Naive B cell (primary cell): Measurements from ENCODE around the gene FCRLA. TPM values are rescaled to one million over a fixed set of nuclear protein-coding genes. Genes with fewer than 3 reads are reported as not detected.

Experiments
- ATAC-seq, 2 donors: fragments of 150-1000 bp; cut with Tn5 transposase; 2 replicates each; pipeline ENCODE4 v1.10.0; 2021; ENCODE audit warnings: low read depth in 2 of 2, mild to moderate bottlenecking in 2 of 2, moderate library complexity in 2 of 2
- DNase-seq: peaks from one replicate; pipeline ENCODE4 v3.0.0; 2022
- H3K27ac Mint-ChIP-seq, 6 donors: one replicate each; pipeline ENCODE4 v1.8.0; 2020 to 2022; ENCODE audit warnings: mild to moderate bottlenecking in 6 of 6, mixed read lengths in 6 of 6, moderate library complexity in 5 of 6, inconsistent platforms in 2 of 6
- H3K27me3 Mint-ChIP-seq, 3 donors: one replicate each; pipeline ENCODE4 v1.8.0; 2021 to 2022; ENCODE audit warnings: mixed read lengths in 3 of 3, mild to moderate bottlenecking in 1 of 3
- H3K36me3 Mint-ChIP-seq, 2 donors: one replicate each; pipeline ENCODE4 v1.8.0; 2020 to 2022; ENCODE audit warnings: mixed read lengths in 2 of 2, inconsistent platforms in 1 of 2, mild to moderate bottlenecking in 1 of 2
- H3K4me1 Mint-ChIP-seq, 3 donors: one replicate each; pipeline ENCODE4 v1.8.0; 2020 to 2022; ENCODE audit warnings: mixed read lengths in 3 of 3, inconsistent platforms in 1 of 3, mild to moderate bottlenecking in 1 of 3, moderate library complexity in 1 of 3
- H3K4me3 Mint-ChIP-seq, 8 donors: one replicate each; pipeline ENCODE4 v1.8.0; 2020 to 2022; ENCODE audit warnings: mild to moderate bottlenecking in 8 of 8, mixed read lengths in 8 of 8, moderate library complexity in 8 of 8, inconsistent platforms in 2 of 8
- H3K9me3 Mint-ChIP-seq, 7 donors: one replicate each; pipeline ENCODE4 v1.8.0; 2020 to 2022; ENCODE audit warnings: mixed read lengths in 7 of 7, mild to moderate bottlenecking in 5 of 7, inconsistent platforms in 2 of 7, moderate library complexity in 1 of 7
- polyA plus RNA-seq, 6 donors: library from polyadenylated mRNA; unstranded; fragments of 300-500 nt; fragmentation: Illumina TruSeq; gene quantifications; one replicate each; pipeline ENCODE4 v1.2.3, GENCODE V29; 2021; ENCODE audit warnings: low read depth in 6 of 6

The FCRLA gene
- polyA plus RNA-seq, 6 donors from 2014 or later: 625 to 1,343 (median 750) TPM

GRCh38 chr1:161730050-161730564 is 23.1 kb downstream of the FCRLA start:
- peak overlapping the region in 2 of 6 donors; percentile 8 to 38 for H3K27ac Mint-ChIP-seq
- no peak for ATAC-seq
- H3K9me3 Mint-ChIP-seq: no peaks in the 10 kb centered on the region
- H3K4me3 Mint-ChIP-seq: peak overlapping the region in 2 of 8 donors; percentile 8 to 72
- no peaks in the 10 kb centered on the region for H3K27me3 Mint-ChIP-seq
- H3K36me3 Mint-ChIP-seq: no peaks in the 10 kb centered on the region
- no peak for DNase-seq
- peaks cover 21 to 30% (median 29%) of the 10 kb centered on the region in 3 donors for H3K4me1 Mint-ChIP-seq

DNA sequence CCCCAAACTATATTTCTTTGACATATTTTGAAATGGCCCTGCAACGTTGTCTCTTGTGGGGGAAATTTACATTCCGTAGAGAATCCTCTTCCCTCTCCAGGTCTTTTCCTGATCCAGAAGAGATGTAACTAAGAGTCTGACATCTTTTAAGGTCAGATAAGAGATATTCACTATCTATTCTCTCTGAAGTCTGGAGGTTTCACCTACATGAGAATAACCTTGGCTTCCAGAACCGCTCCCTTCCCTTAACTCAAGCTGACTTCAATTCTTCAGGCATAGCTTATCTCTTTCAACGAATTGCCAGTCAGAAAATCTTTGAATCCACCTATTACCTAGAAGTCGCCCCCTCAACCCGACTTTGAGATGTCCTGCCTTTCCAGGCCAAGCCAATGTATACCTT is 24.2 kb downstream of the FCRLA start:
- Mint-ChIP-seq H3K27me3 (no peaks in the 10 kb centered on the region), H3K36me3 (no peaks in the 10 kb centered on the region), H3K4me3 (no peak overlapping the region), H3K4me1 (peaks cover 13 to 26% (median 19%) of the 10 kb centered on the region in 3 donors), H3K27ac (no peak overlapping the region), H3K9me3 (no peaks in the 10 kb centered on the region)
- no peak for ATAC-seq
- no peak for DNase-seq

DNA sequence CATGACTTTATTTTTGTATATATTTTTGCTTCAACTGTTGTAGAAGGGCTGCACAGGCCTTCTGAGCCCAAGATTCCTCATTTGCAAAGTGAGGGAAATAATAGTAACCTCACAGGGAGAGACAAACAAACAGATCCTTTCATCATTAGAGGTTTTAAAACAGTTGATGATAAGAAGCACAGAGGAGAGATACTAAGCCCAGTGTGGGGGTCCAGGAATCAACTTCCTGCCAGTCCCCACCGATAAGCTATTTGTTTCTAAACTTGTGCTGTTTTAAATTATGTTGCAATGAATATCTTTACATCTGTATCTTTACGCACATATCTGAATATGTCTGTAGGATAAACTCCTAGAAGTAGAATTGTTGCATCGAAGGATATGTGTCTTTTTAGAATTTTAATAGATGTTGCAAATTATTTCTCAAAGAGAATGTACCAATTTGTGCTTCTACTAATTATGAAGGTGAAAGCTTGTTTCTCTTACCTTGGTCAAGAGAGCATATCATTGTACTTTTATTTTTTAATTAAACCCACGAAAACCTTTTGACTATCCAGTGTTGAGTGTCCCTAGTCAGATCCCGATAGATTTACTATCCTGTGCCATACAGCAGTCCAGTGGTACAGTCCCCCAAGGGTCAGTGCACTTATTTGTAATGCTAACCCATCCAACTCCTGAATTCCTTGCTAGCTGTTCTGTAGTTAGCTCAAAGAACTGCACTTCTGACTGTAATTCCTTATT is 25.1 kb downstream of the FCRLA start:
- Mint-ChIP-seq H3K9me3 (no peaks in the 10 kb centered on the region), H3K27me3 (no peaks in the 10 kb centered on the region), H3K36me3 (no peaks in the 10 kb centered on the region), H3K27ac (peak overlapping the region in 1 of 6 donors; percentile 58), H3K4me1 (peaks cover 15 to 28% (median 19%) of the 10 kb centered on the region in 3 donors), H3K4me3 (peak overlapping the region in 1 of 8 donors; percentile 8)
- ATAC-seq: no peak
- no peak for DNase-seq

- peaks cover 10 to 21% (median 14%) of the 10 kb centered on the region in 3 donors for H3K4me1 Mint-ChIP-seq
- H3K27ac Mint-ChIP-seq: no peak overlapping the region
- no peak for DNase-seq
- no peaks in the 10 kb centered on the region for H3K27me3 Mint-ChIP-seq
- no peak for ATAC-seq
- H3K4me3 Mint-ChIP-seq: no peak overlapping the region
- no peaks in the 10 kb centered on the region for H3K9me3 Mint-ChIP-seq
- H3K36me3 Mint-ChIP-seq: no peaks in the 10 kb centered on the region
Measured at GRCh38 chr1:161733526-161733925, 26.5 kb downstream of the FCRLA start.

DNA sequence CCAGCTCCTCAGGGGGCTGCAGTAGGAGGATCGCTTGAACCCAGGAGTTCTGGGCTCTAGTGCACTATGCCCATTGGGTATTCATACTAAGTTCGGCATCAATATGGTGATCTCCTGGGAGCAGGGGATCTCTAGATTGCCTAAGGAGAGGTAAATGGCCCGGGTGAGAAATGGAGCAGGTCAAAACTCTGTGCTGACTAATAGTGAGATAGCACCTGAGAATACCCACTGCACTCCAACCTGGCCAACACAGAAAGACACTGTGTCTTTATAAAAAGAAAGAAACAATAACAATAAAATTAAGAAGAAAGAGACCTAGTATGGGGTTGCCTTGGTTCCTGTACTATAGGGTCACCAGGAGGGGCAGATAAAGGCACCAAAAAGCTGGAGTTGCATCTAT is 28.8 kb downstream of the FCRLA start:
- H3K27me3 Mint-ChIP-seq: no peaks in the 10 kb centered on the region
- no peak overlapping the region for H3K4me3 Mint-ChIP-seq
- H3K4me1 Mint-ChIP-seq: peaks cover 27 to 37% (median 30%) of the 10 kb centered on the region in 3 donors
- no peaks in the 10 kb centered on the region for H3K9me3 Mint-ChIP-seq
- H3K36me3 Mint-ChIP-seq: no peaks in the 10 kb centered on the region
- ATAC-seq (no peak), DNase-seq (no peak)
- H3K27ac Mint-ChIP-seq: peak overlapping the region in 2 of 6 donors; percentile 64 to 83

GRCh38 chr1:161736335-161736969 is 29.4 kb downstream of the FCRLA start:
- Mint-ChIP-seq H3K27me3 (no peaks in the 10 kb centered on the region), H3K36me3 (no peaks in the 10 kb centered on the region), H3K4me3 (no peak overlapping the region), H3K4me1 (peaks cover 33 to 43% (median 36%) of the 10 kb centered on the region in 3 donors), H3K9me3 (no peaks in the 10 kb centered on the region), H3K27ac (peak overlapping the region in 1 of 6 donors; percentile 64)
- ATAC-seq (no peak), DNase-seq (no peak)

GRCh38 chr1:161737625-161738024 is 30.6 kb downstream of the FCRLA start:
- ATAC-seq: no peak
- Mint-ChIP-seq H3K4me1 (peaks cover 34 to 45% (median 37%) of the 10 kb centered on the region in 3 donors), H3K9me3 (no peaks in the 10 kb centered on the region), H3K27me3 (no peaks in the 10 kb centered on the region), H3K36me3 (no peaks in the 10 kb centered on the region), H3K4me3 (no peak overlapping the region), H3K27ac (peak overlapping the region in 1 of 6 donors; percentile 62)
- no peak for DNase-seq

DNA sequence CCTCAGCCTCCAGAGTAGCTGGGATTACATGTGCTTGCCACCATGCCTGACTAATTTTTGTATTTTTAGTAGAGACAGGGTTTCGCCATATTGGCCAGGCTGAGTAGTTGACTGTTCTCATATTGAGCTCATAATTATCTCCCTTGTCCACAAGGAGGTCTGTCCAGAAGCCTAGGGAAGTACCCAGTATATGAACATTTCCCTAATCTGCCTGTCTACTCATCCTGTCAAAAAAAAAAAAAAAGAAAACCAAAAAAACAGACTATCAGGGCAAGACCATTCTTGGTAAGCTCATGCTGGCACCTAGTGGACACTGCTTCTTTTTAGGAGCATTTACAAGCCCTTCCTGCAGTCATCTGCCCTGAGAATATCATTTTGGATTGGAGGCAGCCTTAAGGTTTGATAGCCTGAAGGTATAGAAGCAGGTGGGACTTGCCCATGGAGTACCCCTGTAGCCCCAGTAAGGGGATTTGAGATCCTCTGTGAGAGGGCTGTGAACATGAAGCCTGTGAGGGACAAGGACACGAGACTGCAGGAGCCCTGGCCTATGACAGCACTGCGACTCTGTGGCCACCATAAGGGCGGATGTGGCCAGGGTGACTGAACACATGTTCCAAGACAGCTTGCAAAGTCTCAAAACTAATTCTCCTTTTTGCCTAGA is 31.7 kb downstream of the FCRLA start:
- Mint-ChIP-seq H3K4me3 (peak overlapping the region; percentile 17 to 87 (median 56)), H3K4me1 (peaks cover 34 to 45% (median 37%) of the 10 kb centered on the region in 3 donors), H3K27ac (peak overlapping the region; percentile 86 to 93 (median 90)), H3K27me3 (peaks cover 0 to 2% (median 0%) of the 10 kb centered on the region in 3 donors), H3K9me3 (no peaks in the 10 kb centered on the region), H3K36me3 (no peaks in the 10 kb centered on the region)
- DNase-seq (peak; percentile 58), ATAC-seq (peak; percentile 51 to 59)

- Mint-ChIP-seq H3K4me3 (peak overlapping the region; percentile 5 to 87 (median 73)), H3K36me3 (no peaks in the 10 kb centered on the region), H3K4me1 (peaks cover 34 to 45% (median 37%) of the 10 kb centered on the region in 3 donors), H3K27me3 (peaks cover 4 to 13% (median 5%) of the 10 kb centered on the region in 3 donors), H3K9me3 (no peaks in the 10 kb centered on the region), H3K27ac (peak overlapping the region; percentile 35 to 93 (median 86))
- ATAC-seq (peak; percentile 70 to 75), DNase-seq (peak; percentile 67)
Measured at GRCh38 chr1:161739865-161740566, 33.0 kb downstream of the FCRLA start.

DNA sequence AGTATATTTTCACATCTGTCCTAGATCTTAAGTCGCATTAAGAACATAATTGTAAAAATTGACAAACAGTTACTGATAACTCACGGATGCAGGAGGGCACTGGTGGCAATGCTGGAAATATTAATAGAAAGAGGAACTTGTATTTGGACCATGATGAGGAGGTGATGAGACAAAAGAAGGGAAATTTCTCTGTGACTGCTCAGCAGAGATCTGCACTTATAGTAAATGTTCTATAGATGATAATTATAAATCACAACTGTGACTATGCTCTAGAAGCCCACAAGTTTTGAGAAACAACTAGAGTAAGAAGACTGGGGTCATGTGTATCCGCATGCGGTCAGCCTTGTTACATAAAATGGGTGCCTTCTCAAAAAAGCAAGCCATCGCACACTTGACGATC is 33.9 kb downstream of the FCRLA start:
- no peak for DNase-seq
- peaks cover 34 to 41% (median 37%) of the 10 kb centered on the region in 3 donors for H3K4me1 Mint-ChIP-seq
- no peaks in the 10 kb centered on the region for H3K36me3 Mint-ChIP-seq
- peak; percentile 37 to 44 for ATAC-seq
- H3K9me3 Mint-ChIP-seq: no peaks in the 10 kb centered on the region
- H3K27me3 Mint-ChIP-seq: peaks cover 9 to 21% (median 12%) of the 10 kb centered on the region in 3 donors
- H3K27ac Mint-ChIP-seq: peak overlapping the region; percentile 39 to 93 (median 85)
- peak overlapping the region in 7 of 8 donors; percentile 10 to 87 (median 67) for H3K4me3 Mint-ChIP-seq

- Mint-ChIP-seq H3K4me3 (no peak overlapping the region), H3K4me1 (peaks cover 36 to 39% (median 37%) of the 10 kb centered on the region in 3 donors), H3K27me3 (peaks cover 9 to 29% (median 23%) of the 10 kb centered on the region in 3 donors), H3K9me3 (no peaks in the 10 kb centered on the region), H3K27ac (no peak overlapping the region), H3K36me3 (no peaks in the 10 kb centered on the region)
- DNase-seq: no peak
- no peak for ATAC-seq
Measured at GRCh38 chr1:161743231-161743630, 36.2 kb downstream of the FCRLA start.

- Mint-ChIP-seq H3K27ac (peak overlapping the region in 1 of 6 donors; percentile 60), H3K4me1 (peaks cover 21 to 35% (median 27%) of the 10 kb centered on the region in 3 donors), H3K4me3 (peak overlapping the region in 4 of 8 donors; percentile 21 to 94 (median 50)), H3K9me3 (no peaks in the 10 kb centered on the region), H3K27me3 (peaks cover 9 to 29% (median 23%) of the 10 kb centered on the region in 3 donors), H3K36me3 (no peaks in the 10 kb centered on the region)
- ATAC-seq: no peak
- no peak for DNase-seq
Measured at GRCh38 chr1:161747801-161748200, 40.8 kb downstream of the FCRLA start.
